Liver (tissue), 9 donors: ENCODE results near the gene CHIT1. TPM values are rescaled to one million over a fixed set of nuclear protein-coding genes. Genes with fewer than 3 reads are reported as not detected.
A peak's percentile ranks its signal among the peaks of the same experiment; 100 is the strongest.

Source experiments
- DNase-seq: peaks from one replicate; pipeline ENCODE4 v3.0.0-alpha.2; 2017; ENCODE audit warnings: low spot score
- H3K27ac ChIP-seq, 2 donors: one replicate each; pipeline ENCODE4 v1.7.0; 2013; ENCODE audit warnings: inconsistent platforms in 2 of 2, low read length in 2 of 2, control low read depth in 1 of 2, low read depth in 1 of 2, mild to moderate bottlenecking in 1 of 2
- H3K27me3 ChIP-seq, 4 donors: one replicate each; pipeline versions ENCODE4 v1.6.1 to v1.7.0; 2013; ENCODE audit warnings: low read length in 3 of 4, inconsistent platforms in 1 of 4, mild to moderate bottlenecking in 1 of 4, moderate library complexity in 1 of 4; ENCODE audit not compliant: control insufficient read depth in 4 of 4, insufficient read depth in 4 of 4
- H3K36me3 ChIP-seq, 4 donors: one replicate each; pipeline versions ENCODE4 v1.6.1 to v1.7.0; 2013; ENCODE audit warnings: low read length in 3 of 4, mild to moderate bottlenecking in 3 of 4, low read depth in 1 of 4, moderate library complexity in 1 of 4; ENCODE audit not compliant: control insufficient read depth in 4 of 4, insufficient read depth in 3 of 4
- H3K4me1 ChIP-seq, 4 donors: one replicate each; pipeline versions ENCODE4 v1.6.1 to v1.7.0; 2013; ENCODE audit warnings: low read length in 3 of 4, mild to moderate bottlenecking in 3 of 4, moderate library complexity in 1 of 4; ENCODE audit not compliant: control insufficient read depth in 4 of 4, insufficient read depth in 4 of 4
- H3K4me3 ChIP-seq, 3 donors: one replicate each; pipeline versions ENCODE4 v1.6.1 to v1.7.0; 2013; ENCODE audit warnings: low read length in 3 of 3, control low read depth in 1 of 3, low read depth in 1 of 3, mild to moderate bottlenecking in 1 of 3
- H3K9ac ChIP-seq, 2 donors: one replicate each; pipeline ENCODE4 v1.7.0; 2013; ENCODE audit warnings: low read length in 2 of 2, mild to moderate bottlenecking in 2 of 2, moderate library complexity in 2 of 2, control low read depth in 1 of 2, low read depth in 1 of 2
- H3K9me3 ChIP-seq, 4 donors: one replicate each; pipeline versions ENCODE4 v1.6.1 to v1.7.0; 2013; ENCODE audit warnings: low read length in 3 of 4; ENCODE audit not compliant: control insufficient read depth in 4 of 4
- EGR1 ChIP-seq, 2 donors: IDR thresholded peaks; 2 replicates each; pipeline ENCODE4 v1.6.1; 2016 to 2018; ENCODE audit warnings: antibody characterized with exemption in 2 of 2, low read depth in 2 of 2
- FOXA1 ChIP-seq: IDR thresholded peaks from 2 replicates; pipeline ENCODE4 v1.6.1; 2016; ENCODE audit warnings: antibody characterized with exemption
- FOXA2 ChIP-seq: IDR thresholded peaks from 2 replicates; pipeline ENCODE4 v1.6.1; 2016; ENCODE audit warnings: antibody characterized with exemption
- GABPA ChIP-seq, 2 donors: IDR thresholded peaks in 1 of 2; conservative IDR thresholded peaks in 1 of 2; 2 replicates each; pipeline ENCODE4 v1.6.1; 2016; ENCODE audit warnings: antibody characterized with exemption in 2 of 2, mild to moderate bottlenecking in 1 of 2, moderate library complexity in 1 of 2
- HNF4A ChIP-seq, 2 donors: conservative IDR thresholded peaks; 2 replicates each; pipeline ENCODE4 v1.6.1; 2016; ENCODE audit warnings: antibody characterized with exemption in 2 of 2, mild to moderate bottlenecking in 2 of 2
- NR2F2 ChIP-seq: IDR thresholded peaks from 2 replicates; pipeline ENCODE4 v1.6.1; 2016; ENCODE audit warnings: antibody characterized with exemption
- RAD21 ChIP-seq, 2 donors: IDR thresholded peaks; 2 replicates each; pipeline ENCODE4 v1.6.1; 2016; ENCODE audit warnings: antibody characterized with exemption in 2 of 2, mild to moderate bottlenecking in 2 of 2
- SP1 ChIP-seq: IDR thresholded peaks from 2 replicates; pipeline ENCODE4 v1.6.1; 2018; ENCODE audit warnings: antibody characterized with exemption, mild to moderate bottlenecking
- TAF1 ChIP-seq: conservative IDR thresholded peaks from 2 replicates; pipeline ENCODE4 v1.6.1; 2016; ENCODE audit warnings: antibody characterized with exemption, mild to moderate bottlenecking
- YY1 ChIP-seq: IDR thresholded peaks from 2 replicates; pipeline ENCODE4 v1.6.1; 2016; ENCODE audit warnings: antibody characterized with exemption, mild to moderate bottlenecking
- WGBS: extraction: QIAGEN DNeasy Blood & Tissue Kit; methylation state at CpG from one replicate; pipeline ENCODE4 v1.1.7; 2013; 5-methylcytosine and 5-hydroxymethylcytosine counted together
- polyA plus RNA-seq, 2 donors: library from polyadenylated mRNA; stranded (reverse) in 1 of 2; unstranded in 1 of 2; fragments of 200-250 nt in 1 of 2; fragments of >200 nt in 1 of 2; fragmentation: Nextera tagmentation in 1 of 2; extraction: Ambion mirVana in 1 of 2; gene quantifications; one replicate each; pipeline versions ENCODE4 v1.2.1 to v1.2.3, GENCODE V29; 2013 to 2015
- total RNA-seq, 2 donors: library from RNA; depleted of rRNA; stranded (reverse); fragments of >200 nt; gene quantifications; one replicate each; pipeline ENCODE4 v1.2.3, GENCODE V29; 2014
- TF ChIP-seq, protein P1 (sequence below): IDR thresholded peaks from 2 replicates; pipeline ENCODE4 v1.6.1; 2016; ENCODE audit warnings: antibody characterized with exemption
- TF ChIP-seq, protein P2 (sequence below): IDR thresholded peaks from 2 replicates; pipeline ENCODE4 v1.6.1; 2016; ENCODE audit warnings: antibody characterized with exemption
- TF ChIP-seq, protein P3 (sequence below): fragments of 150-350 bp; IDR thresholded peaks from 2 replicates; pipeline ENCODE4 v1.5.1; 2017; ENCODE audit warnings: improper control_type of control experiment, low read depth, low read length; ENCODE audit not compliant: missing input control
- TF ChIP-seq, protein P4 (sequence below): IDR thresholded peaks from 2 replicates; pipeline ENCODE4 v1.6.1; 2016; ENCODE audit warnings: antibody characterized with exemption
- donor health status: healthy.
- donor health status: healthy.
- donor health status: healthy.
- donor health status: healthy.
- donor health status: healthy.

The CHIT1 gene
- total and polyA plus RNA-seq, 4 donors: under 0.01 to 0.07 TPM; not detected in 2

DNA sequence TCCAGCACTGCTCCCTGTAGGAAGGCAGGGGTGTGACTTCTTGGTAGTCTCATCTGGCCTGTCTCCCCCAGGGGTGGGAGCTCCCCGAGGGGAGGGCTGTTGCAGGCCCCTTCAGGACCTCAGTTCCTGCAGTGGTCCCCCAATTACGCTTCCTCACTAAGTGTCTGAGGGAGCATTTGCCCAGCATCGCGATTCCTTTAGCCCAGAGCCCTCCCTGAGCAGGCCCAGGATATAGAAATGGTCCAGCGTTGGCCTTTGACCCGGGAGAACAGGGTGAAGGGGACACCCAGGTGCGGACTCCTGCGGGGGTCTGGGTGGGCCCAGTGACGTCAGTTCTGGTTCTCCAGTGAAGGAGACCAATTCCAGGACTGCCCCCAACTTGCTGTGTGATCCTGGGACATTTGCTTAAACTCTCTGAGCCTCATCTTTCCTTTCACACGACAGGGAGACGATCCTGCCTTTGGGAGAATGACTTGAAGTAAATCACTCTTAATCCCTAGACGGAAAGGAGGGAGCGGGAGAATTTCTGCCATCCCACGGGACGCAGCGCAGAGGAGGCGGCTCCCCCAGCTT is 43.2 kb upstream of the CHIT1 start (continued):
- TF ChIP-seq, protein P1, sequence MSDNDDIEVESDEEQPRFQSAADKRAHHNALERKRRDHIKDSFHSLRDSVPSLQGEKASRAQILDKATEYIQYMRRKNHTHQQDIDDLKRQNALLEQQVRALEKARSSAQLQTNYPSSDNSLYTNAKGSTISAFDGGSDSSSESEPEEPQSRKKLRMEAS: no peak

DNA sequence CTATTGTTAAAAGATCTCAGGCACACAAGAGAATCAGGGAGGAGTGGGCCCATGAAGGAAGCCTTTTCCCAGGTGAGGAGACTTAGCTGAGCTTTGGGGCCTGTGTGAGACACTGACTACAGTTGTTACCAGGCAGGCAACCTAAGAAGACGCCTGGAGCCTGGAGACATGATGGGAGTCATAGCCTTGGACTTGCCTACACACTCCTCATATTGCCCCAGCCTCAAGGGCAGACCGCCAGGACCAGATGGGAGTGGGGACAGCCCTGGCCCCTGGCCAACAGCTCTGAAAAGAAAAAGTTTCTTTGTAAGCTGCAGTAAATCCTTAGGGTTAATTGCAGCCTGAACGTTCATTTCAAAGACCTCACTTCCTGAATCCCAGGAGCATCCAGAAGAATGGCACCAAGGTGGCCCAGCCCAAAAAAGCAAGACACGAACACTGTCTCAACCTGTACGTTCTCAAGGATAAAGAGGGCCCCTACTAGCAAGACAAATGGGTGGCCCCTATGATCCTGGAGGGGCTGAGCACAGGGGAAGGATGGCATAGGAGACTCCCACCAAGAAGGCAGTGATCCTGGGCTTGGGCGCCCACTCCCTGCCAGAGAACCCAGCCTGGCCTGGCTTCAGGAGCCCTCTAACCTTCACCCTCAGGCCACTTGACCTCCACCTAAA is 42.6 kb upstream of the CHIT1 start:
- Histone ChIP-seq H3K9me3 (no peaks in the 10 kb centered on the region), H3K27ac (no peak overlapping the region), H3K27me3 (no peaks in the 10 kb centered on the region), H3K9ac (no peak overlapping the region), H3K4me1 (peaks cover 0 to 12% (median 3%) of the 10 kb centered on the region in 4 donors), H3K36me3 (no peaks in the 10 kb centered on the region), H3K4me3 (no peak overlapping the region)
- WGBS: 78% methylated on average over 6 of the region's 6 CpGs
- TF ChIP-seq SP1: no peak
- TF ChIP-seq YY1: no peak
- no peak for TF ChIP-seq GABPA (IDR thresholded peaks at IDR 0.05 in 1 of 2, conservative IDR thresholded peaks at IDR 0.05 in 1 of 2)
- no peak for TF ChIP-seq FOXA1
- no peak for TF ChIP-seq TAF1
- no peak for TF ChIP-seq HNF4A (conservative IDR thresholded peaks at IDR 0.05)
- no peak for TF ChIP-seq NR2F2
- TF ChIP-seq FOXA2: no peak
- no peak for TF ChIP-seq EGR1 (IDR thresholded peaks at IDR 0.05; ENCODE audit: low read depth in 2 of 2)
- TF ChIP-seq, protein P2, sequence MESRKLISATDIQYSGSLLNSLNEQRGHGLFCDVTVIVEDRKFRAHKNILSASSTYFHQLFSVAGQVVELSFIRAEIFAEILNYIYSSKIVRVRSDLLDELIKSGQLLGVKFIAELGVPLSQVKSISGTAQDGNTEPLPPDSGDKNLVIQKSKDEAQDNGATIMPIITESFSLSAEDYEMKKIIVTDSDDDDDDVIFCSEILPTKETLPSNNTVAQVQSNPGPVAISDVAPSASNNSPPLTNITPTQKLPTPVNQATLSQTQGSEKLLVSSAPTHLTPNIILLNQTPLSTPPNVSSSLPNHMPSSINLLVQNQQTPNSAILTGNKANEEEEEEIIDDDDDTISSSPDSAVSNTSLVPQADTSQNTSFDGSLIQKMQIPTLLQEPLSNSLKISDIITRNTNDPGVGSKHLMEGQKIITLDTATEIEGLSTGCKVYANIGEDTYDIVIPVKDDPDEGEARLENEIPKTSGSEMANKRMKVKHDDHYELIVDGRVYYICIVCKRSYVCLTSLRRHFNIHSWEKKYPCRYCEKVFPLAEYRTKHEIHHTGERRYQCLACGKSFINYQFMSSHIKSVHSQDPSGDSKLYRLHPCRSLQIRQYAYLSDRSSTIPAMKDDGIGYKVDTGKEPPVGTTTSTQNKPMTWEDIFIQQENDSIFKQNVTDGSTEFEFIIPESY: no peak
- TF ChIP-seq, protein P3, sequence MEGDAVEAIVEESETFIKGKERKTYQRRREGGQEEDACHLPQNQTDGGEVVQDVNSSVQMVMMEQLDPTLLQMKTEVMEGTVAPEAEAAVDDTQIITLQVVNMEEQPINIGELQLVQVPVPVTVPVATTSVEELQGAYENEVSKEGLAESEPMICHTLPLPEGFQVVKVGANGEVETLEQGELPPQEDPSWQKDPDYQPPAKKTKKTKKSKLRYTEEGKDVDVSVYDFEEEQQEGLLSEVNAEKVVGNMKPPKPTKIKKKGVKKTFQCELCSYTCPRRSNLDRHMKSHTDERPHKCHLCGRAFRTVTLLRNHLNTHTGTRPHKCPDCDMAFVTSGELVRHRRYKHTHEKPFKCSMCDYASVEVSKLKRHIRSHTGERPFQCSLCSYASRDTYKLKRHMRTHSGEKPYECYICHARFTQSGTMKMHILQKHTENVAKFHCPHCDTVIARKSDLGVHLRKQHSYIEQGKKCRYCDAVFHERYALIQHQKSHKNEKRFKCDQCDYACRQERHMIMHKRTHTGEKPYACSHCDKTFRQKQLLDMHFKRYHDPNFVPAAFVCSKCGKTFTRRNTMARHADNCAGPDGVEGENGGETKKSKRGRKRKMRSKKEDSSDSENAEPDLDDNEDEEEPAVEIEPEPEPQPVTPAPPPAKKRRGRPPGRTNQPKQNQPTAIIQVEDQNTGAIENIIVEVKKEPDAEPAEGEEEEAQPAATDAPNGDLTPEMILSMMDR: no peak
- TF ChIP-seq RAD21 (IDR thresholded peaks at IDR 0.05): no peak
- TF ChIP-seq, protein P1: no peak
- TF ChIP-seq, protein P4, sequence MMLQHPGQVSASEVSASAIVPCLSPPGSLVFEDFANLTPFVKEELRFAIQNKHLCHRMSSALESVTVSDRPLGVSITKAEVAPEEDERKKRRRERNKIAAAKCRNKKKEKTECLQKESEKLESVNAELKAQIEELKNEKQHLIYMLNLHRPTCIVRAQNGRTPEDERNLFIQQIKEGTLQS: no peak
- DNase-seq: no peak

DNA sequence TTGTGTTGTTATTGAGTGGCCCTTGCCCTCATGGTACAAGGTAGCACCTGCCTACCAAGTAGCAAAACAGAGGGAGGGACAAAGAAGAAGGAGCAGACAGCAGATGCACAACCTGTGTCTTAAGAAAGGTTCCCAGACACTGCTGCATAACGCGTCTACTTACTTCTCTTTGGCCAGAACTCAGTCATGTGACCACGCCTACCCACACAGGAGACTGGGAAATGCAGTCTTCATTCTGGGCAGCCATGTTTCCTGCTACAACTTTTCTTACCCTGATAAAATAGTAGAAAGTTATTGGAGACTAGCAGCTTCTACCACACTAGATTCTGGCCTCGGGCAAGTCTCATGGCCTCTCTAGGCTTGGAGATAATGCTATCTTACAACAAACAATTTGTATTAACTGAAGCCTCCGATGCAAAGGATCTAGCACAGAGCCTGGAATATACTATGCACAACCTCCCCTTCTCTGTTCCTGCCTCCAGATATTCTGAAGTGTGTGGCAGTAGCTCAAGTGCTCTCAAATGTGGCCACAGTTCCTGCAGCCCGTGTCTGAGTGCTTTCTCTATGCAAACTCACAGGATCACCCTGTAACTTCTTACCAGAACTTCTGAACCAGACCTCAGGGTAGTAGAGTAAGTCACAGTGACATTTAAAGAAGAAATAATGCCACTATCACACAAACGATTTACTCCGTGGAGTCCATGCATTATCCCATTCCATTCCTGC is 41.7 kb upstream of the CHIT1 start:
- H3K4me1 ChIP-seq: peaks cover 0 to 12% (median 3%) of the 10 kb centered on the region in 4 donors
- no peak overlapping the region for H3K9ac ChIP-seq
- WGBS: 42% methylated on average over 8 of the region's 8 CpGs
- no peak overlapping the region for H3K4me3 ChIP-seq
- H3K36me3 ChIP-seq: no peaks in the 10 kb centered on the region
- no peaks in the 10 kb centered on the region for H3K27me3 ChIP-seq
- no peak for DNase-seq
- TF ChIP-seq YY1: peak; percentile 84
- TF ChIP-seq, protein P1: no peak
- no peaks in the 10 kb centered on the region for H3K9me3 ChIP-seq
- H3K27ac ChIP-seq: no peak overlapping the region
